Lung (tissue), 12 donors: ENCODE data around the gene PTX4. TPM values are rescaled to one million over a fixed set of nuclear protein-coding genes. Genes with fewer than 3 reads are reported as not detected.
"Not testable (repeated sequence)": the region's sequence is repeated elsewhere in the genome, so short reads cannot be mapped to it uniquely, and the experiment has no call there.

ENCODE experiments used
- ATAC-seq: fragments of 200-7000 bp; cut with Tn5 transposase; one replicate; pipeline ENCODE4 v1.9.1; 2020; ENCODE audit warnings: moderate number of reproducible peaks; ENCODE audit not compliant: insufficient read depth, low FRiP score
- DNase-seq, 3 donors: peaks; one replicate each; pipeline ENCODE4 v3.0.0-alpha.2; 2013 to 2017
- H3K27ac ChIP-seq, 2 donors: one replicate each; pipeline ENCODE4 v1.5.1; 2013; ENCODE audit warnings: mild to moderate bottlenecking in 2 of 2, moderate library complexity in 2 of 2, control low read depth in 1 of 2, inconsistent platforms in 1 of 2, low read depth in 1 of 2, low read length in 1 of 2
- H3K27me3 ChIP-seq, 3 donors: one replicate each; pipeline ENCODE4 v1.5.1; 2013; ENCODE audit warnings: low read length in 2 of 3; ENCODE audit not compliant: control insufficient read depth in 3 of 3, insufficient read depth in 3 of 3
- H3K36me3 ChIP-seq, 4 donors: one replicate each; pipeline ENCODE4 v1.5.1; 2013; ENCODE audit warnings: low read length in 4 of 4, mild to moderate bottlenecking in 1 of 4, moderate library complexity in 1 of 4; ENCODE audit not compliant: control insufficient read depth in 4 of 4, insufficient read depth in 4 of 4
- H3K4me1 ChIP-seq, 5 donors: one replicate each; pipeline ENCODE4 v1.5.1; 2013; ENCODE audit warnings: low read length in 5 of 5, mild to moderate bottlenecking in 2 of 5, moderate library complexity in 1 of 5; ENCODE audit not compliant: control insufficient read depth in 5 of 5, insufficient read depth in 5 of 5
- H3K4me3 ChIP-seq: one replicate; pipeline ENCODE4 v1.5.1; 2013; ENCODE audit warnings: mild to moderate bottlenecking, control low read depth, moderate library complexity
- H3K9ac ChIP-seq, 2 donors: one replicate each; pipeline ENCODE4 v1.5.1; 2013; ENCODE audit warnings: low read length in 2 of 2, control low read depth in 1 of 2; ENCODE audit not compliant: insufficient read depth in 1 of 2
- H3K9me3 ChIP-seq, 4 donors: one replicate each; pipeline ENCODE4 v1.5.1; 2013; ENCODE audit warnings: low read length in 3 of 4, mild to moderate bottlenecking in 1 of 4, moderate library complexity in 1 of 4; ENCODE audit not compliant: control insufficient read depth in 4 of 4, insufficient read depth in 3 of 4
- WGBS, 2 donors: extraction: QIAGEN DNeasy Blood & Tissue Kit; methylation state at CpG; one replicate each; pipeline ENCODE4 v1.1.7; 2013; 5-methylcytosine and 5-hydroxymethylcytosine counted together
- polyA plus RNA-seq, 2 donors: library from polyadenylated mRNA; stranded (reverse); fragments of 200-250 nt; gene quantifications; one replicate each; pipeline ENCODE4 v1.2.1, GENCODE V29; 2013
- total RNA-seq, 2 donors: library from RNA; depleted of rRNA in 1 of 2; stranded (reverse); fragments of >200 nt in 1 of 2; gene quantifications; one replicate each; pipeline ENCODE4 v1.2.1, GENCODE V29; 2014 to 2021
- TF ChIP-seq, protein P1 (sequence below): IDR thresholded peaks from 2 replicates; pipeline ENCODE4 v1.5.1; 2012; ENCODE audit warnings: mild to moderate bottlenecking; ENCODE audit errors: control extremely low read depth, extremely low read depth
- donor health status: control.
- donor health status: control.
- donor health status: Bipolar disorder and iron deficiency.
- donor health status: healthy.
- donor health status: DM: yes; HTN: yes; CAD: no.

PTX4 gene
- total and polyA plus RNA-seq, 4 donors: 0.02 to 0.31 (median 0.25) TPM; not detected in 1

GRCh38 chr16:1486551-1487390 lies 2.0 kb downstream of the PTX4 start:
- ATAC-seq: no peak
- H3K27me3 ChIP-seq: no peaks in the 10 kb centered on the region
- H3K9me3 ChIP-seq: no peaks in the 10 kb centered on the region
- DNase-seq: no peak
- WGBS, 2 donors: 85 to 91% methylated on average over 33 of the region's 33 CpGs
- no peak overlapping the region for H3K4me3 ChIP-seq
- H3K27ac ChIP-seq: no peak overlapping the region
- H3K9ac ChIP-seq: no peak overlapping the region
- no peaks in the 10 kb centered on the region for H3K4me1 ChIP-seq
- H3K36me3 ChIP-seq: no peaks in the 10 kb centered on the region
- TF ChIP-seq, protein P1, sequence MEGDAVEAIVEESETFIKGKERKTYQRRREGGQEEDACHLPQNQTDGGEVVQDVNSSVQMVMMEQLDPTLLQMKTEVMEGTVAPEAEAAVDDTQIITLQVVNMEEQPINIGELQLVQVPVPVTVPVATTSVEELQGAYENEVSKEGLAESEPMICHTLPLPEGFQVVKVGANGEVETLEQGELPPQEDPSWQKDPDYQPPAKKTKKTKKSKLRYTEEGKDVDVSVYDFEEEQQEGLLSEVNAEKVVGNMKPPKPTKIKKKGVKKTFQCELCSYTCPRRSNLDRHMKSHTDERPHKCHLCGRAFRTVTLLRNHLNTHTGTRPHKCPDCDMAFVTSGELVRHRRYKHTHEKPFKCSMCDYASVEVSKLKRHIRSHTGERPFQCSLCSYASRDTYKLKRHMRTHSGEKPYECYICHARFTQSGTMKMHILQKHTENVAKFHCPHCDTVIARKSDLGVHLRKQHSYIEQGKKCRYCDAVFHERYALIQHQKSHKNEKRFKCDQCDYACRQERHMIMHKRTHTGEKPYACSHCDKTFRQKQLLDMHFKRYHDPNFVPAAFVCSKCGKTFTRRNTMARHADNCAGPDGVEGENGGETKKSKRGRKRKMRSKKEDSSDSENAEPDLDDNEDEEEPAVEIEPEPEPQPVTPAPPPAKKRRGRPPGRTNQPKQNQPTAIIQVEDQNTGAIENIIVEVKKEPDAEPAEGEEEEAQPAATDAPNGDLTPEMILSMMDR: no peak

DNA sequence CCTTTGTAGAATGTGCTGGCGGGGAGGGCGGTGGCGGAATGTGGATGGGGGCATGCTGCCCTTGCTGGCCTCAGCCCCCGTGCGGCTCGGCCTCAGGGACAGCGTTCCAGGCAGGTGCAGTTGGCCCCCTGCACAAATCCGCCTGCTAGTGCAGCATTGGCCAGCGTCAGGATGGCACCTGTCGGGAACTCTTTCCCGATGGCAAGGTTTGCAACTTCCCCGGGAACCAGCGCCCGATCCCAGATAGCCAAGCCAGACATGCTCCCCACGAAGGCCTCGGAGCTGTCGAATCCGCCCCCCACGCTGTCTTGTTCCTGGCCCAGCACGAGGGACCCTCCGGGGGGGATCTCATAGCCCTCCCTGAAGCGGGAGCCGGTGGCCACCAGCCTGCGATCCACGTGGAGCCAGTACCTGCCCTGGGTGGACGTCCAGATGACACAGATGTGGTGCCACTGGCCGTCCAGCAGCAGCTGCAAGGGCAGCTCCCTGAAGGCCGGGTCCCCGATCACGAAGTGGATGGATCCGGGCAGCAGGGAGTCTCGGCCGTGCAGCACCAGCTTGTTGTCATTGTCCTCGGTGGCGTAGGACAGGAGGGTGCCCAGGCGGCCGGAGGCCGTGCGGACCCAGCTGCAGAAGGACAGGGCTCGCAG lies 2.8 kb downstream of the PTX4 start:
- Histone ChIP-seq H3K9ac (no peak overlapping the region), H3K4me3 (no peak overlapping the region), H3K27ac (no peak overlapping the region), H3K4me1 (no peaks in the 10 kb centered on the region), H3K27me3 (peaks cover 0 to 4% (median 0%) of the 10 kb centered on the region in 3 donors), H3K9me3 (no peaks in the 10 kb centered on the region), H3K36me3 (no peaks in the 10 kb centered on the region)
- ATAC-seq: no peak
- TF ChIP-seq, protein P1: no peak
- DNase-seq: no peak
- WGBS, 2 donors: 93% methylated on average over 40 of the region's 40 CpGs

DNA sequence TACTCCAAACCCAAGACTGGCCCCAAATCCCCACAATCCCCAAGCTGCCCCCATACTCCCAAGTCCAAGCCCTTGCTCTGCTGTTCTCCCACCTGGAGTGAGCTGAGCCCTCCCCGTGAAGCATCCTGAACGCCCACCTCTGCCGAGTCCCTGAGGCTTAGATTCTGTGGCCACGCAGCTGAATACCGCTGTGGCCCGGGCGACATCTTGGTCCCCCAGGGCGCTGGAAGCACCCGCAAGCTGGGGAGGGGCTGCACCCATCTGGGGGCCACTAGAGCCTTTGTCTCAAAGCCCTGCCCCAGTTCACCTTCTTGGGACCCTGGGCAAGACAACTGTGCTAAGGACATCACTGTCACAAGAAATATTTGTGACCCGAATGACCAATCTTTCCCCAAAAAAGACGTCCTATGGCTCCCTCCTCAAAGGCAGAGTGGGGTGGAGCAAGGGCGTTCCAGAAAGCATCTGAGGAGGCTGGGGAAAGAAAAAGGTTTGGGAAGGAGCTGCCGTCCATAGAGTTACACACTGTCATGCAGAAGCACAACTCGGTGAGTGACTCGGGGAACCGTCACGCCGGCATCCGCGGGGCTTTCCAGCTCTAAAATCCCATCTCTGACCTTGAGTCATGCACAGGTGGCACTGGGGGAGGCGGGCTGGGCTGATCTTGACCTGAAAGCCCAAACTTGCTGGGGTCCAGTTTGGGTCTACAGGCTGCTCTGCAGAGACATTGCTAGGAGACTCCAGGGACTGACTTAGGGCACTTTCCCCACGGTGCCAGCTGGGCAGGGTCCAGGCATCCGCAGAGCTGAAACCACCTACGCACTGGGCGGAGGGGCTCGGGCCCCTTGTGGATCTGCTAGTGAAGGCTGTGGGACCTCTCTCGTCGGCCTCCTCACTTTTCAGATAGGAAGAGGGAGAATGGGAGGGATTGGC lies 6.6 kb downstream of the PTX4 start:
- H3K9ac ChIP-seq: no peak overlapping the region
- peaks cover 0 to 4% (median 0%) of the 10 kb centered on the region in 3 donors for H3K27me3 ChIP-seq
- DNase-seq (no peak), ATAC-seq (no peak)
- H3K36me3 ChIP-seq: no peaks in the 10 kb centered on the region
- H3K4me1 ChIP-seq: no peaks in the 10 kb centered on the region
- no peak overlapping the region for H3K27ac ChIP-seq
- WGBS, 2 donors: 85% methylated on average over 28 of the region's 28 CpGs
- H3K9me3 ChIP-seq: no peaks in the 10 kb centered on the region
- TF ChIP-seq, protein P1: no peak
- no peak overlapping the region for H3K4me3 ChIP-seq

DNA sequence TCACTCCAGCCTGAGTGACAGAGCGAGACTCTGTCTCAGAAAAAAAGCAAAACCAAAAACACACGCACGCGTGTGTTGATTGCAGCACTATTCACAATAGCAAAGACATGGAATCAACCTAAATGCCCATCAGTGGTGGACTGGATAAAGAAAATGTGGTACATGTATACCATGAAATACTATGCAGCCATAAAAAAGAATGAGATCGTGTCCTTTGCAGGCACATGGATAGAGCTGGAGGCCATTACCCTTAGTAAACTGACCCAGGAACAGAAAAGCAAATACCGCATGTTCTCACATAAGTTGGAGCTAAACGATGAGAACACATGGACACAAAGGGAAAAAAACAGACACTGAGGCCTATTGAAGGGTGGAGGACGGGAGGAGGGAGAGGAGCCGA lies 9.8 kb downstream of the PTX4 start:
- not testable (repeated sequence) for H3K27ac ChIP-seq, DNase-seq
- 95 to 97% methylated on average over 9 of the region's 9 CpGs for WGBS, 2 donors

More for the DNA sequence above, 9.8 kb downstream of the PTX4 start:
- not testable (repeated sequence) for H3K9me3 ChIP-seq, H3K27me3 ChIP-seq, H3K4me3 ChIP-seq, H3K36me3 ChIP-seq, H3K9ac ChIP-seq, H3K4me1 ChIP-seq, ATAC-seq
